Activated CD4-positive, alpha-beta memory T cell treated with anti-CD3 and anti-CD28 coated beads for 36 hours (primary cell): Measurements from ENCODE around the gene EEF2KMT. TPM values are rescaled to one million over a fixed set of nuclear protein-coding genes. Genes with fewer than 3 reads are reported as not detected.
"Not testable (repeated sequence)": the region's sequence is repeated elsewhere in the genome, so short reads cannot be mapped to it uniquely, and the experiment has no call there.

Experiments
- CTCF ChIA-PET: fragments of 350-600 bp; sonication (Branson Sonifier 250); formaldehyde crosslinking; loops from one replicate; lab custom pipeline; 2021; ENCODE audit warnings: antibody characterized with exemption, inconsistent platforms; lab: Charles Lee
- POLR2A ChIA-PET: fragments of 350-600 bp; sonication (Branson Sonifier 250); formaldehyde crosslinking; loops from one replicate; lab custom pipeline; 2021; ENCODE audit warnings: antibody characterized with exemption; lab: Charles Lee
- DNase-seq: peaks from one replicate; pipeline ENCODE4 v3.0.0-alpha.2; 2020
- H3K27ac Mint-ChIP-seq: one replicate; pipeline ENCODE4 v1.8.0; 2021; ENCODE audit warnings: mixed read lengths
- H3K27me3 Mint-ChIP-seq: one replicate; pipeline ENCODE4 v1.8.0; 2021; ENCODE audit warnings: mixed read lengths
- H3K36me3 Mint-ChIP-seq: one replicate; pipeline ENCODE4 v1.8.0; 2021; ENCODE audit warnings: mixed read lengths
- H3K4me1 Mint-ChIP-seq: one replicate; pipeline ENCODE4 v1.8.0; 2021; ENCODE audit warnings: low read depth, mixed read lengths
- H3K4me3 Mint-ChIP-seq: one replicate; pipeline ENCODE4 v1.8.0; 2021; ENCODE audit warnings: mild to moderate bottlenecking, mixed read lengths
- H3K9me3 Mint-ChIP-seq: one replicate; pipeline ENCODE4 v1.8.0; 2021; ENCODE audit warnings: mixed read lengths
- intact Hi-C: fragments of 100-400 bp; cut with micrococcal nuclease; formaldehyde crosslinking; loops from one replicate; pipeline ENCODE4 v1.15.1; 2023
- total RNA-seq, 2 experiments: library from RNA; stranded (reverse); gene quantifications; one replicate each; pipeline ENCODE4 v1.2.3, GENCODE V29; 2021

Gene EEF2KMT
- total RNA-seq, 2 experiments from 2014 or later: 18.4 to 18.8 TPM

DNA sequence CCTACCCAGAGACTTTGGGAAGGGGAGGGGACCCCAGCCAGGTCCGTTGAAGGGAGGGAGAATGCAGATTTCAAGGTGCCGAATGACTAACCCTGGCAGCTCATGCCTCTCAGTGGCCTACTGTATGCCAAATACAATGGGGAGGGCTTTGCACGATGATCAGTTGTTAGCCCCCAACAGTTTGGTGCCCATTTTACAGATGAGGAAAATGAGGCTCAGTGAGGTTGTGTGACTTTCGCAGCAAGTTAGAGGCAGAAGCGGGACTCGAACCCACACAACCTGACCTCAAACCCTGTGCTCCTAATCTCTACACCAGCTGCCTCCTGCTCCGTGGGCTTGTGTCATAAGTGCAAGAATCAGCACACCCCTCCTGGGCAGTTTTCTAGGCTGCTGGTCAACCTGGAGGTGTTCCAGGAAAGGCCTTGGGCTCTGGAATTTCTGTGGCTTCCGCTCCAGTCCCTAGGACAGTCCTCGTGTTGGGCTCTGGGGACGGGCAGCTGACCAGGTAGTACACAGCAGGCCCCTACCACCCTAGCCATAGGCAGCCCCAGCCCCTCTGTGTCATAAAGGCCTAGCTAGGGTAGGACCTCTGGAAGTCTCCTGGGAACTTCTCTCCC lies 52.0 kb downstream of the EEF2KMT start:
- peaks cover 2% of the 10 kb centered on the region for H3K9me3 Mint-ChIP-seq
- ChIA-PET POLR2A (interaction anchor here (1.1 kb wide), 1 partner anchor 11 kb away, joined by 3 read pairs; no protein-coding TSS in a partner anchor), CTCF (no interaction called here)
- H3K36me3 Mint-ChIP-seq: no peaks in the 10 kb centered on the region
- no peak for DNase-seq
- no peak overlapping the region for H3K4me3 Mint-ChIP-seq
- H3K4me1 Mint-ChIP-seq: peaks cover 3% of the 10 kb centered on the region
- no peak overlapping the region for H3K27ac Mint-ChIP-seq
- intact Hi-C loops: no loop called here
- H3K27me3 Mint-ChIP-seq: no peaks in the 10 kb centered on the region

GRCh38 chr16:5044581-5044980 lies 53.0 kb downstream of the EEF2KMT start:
- H3K4me3 Mint-ChIP-seq, H3K36me3 Mint-ChIP-seq, DNase-seq, H3K27me3 Mint-ChIP-seq, H3K27ac Mint-ChIP-seq, intact Hi-C loops, H3K4me1 Mint-ChIP-seq, H3K9me3 Mint-ChIP-seq, CTCF ChIA-PET, POLR2A ChIA-PET: not testable (repeated sequence)

- no peaks in the 10 kb centered on the region for H3K27me3 Mint-ChIP-seq
- peaks cover 3% of the 10 kb centered on the region for H3K4me1 Mint-ChIP-seq
- H3K27ac Mint-ChIP-seq: no peak overlapping the region
- no peaks in the 10 kb centered on the region for H3K9me3 Mint-ChIP-seq
- no peak for DNase-seq
- intact Hi-C loops: no loop called here
- ChIA-PET CTCF (no interaction called here), POLR2A (no interaction called here)
- H3K36me3 Mint-ChIP-seq: no peaks in the 10 kb centered on the region
- no peak overlapping the region for H3K4me3 Mint-ChIP-seq
Observed at GRCh38 chr16:5044011-5044540, 53.5 kb downstream of the EEF2KMT start.

DNA sequence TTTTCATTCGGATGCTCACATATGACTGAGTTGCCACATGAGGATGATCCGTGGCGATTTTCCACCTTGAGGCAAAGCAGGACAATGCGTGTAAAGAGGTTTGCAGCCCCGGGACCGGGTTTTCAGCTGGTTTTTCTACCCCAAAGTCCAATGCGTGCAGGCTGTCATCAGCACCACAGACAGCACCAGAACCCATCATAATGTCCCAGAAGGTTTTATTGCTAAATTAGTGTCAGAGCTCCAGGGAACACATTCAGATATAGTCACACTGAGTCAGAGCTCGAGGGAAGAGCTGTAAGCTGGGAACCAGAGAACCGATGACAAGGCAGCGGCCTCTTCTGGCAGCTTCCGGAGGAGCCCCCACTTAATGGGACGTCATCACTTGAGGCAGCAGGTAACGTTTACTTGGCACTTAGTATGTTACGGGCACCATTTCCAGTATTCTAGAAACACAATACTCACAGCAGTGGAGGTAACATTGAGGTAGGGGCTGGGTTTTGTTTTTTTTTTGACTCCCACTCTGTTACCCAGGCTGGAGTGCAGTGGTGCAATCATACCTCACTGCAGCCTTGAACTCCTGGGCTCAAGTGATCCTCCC lies 54.9 kb downstream of the EEF2KMT start:
- Mint-ChIP-seq H3K36me3 (no peaks in the 10 kb centered on the region), H3K27me3 (no peaks in the 10 kb centered on the region), H3K27ac (no peak overlapping the region), H3K9me3 (no peaks in the 10 kb centered on the region), H3K4me1 (peaks cover 3% of the 10 kb centered on the region), H3K4me3 (no peak overlapping the region)
- no peak for DNase-seq
- intact Hi-C loops: no loop called here
- ChIA-PET POLR2A (no interaction called here), CTCF (no interaction called here)

GRCh38 chr16:5041600-5042133 lies 55.9 kb downstream of the EEF2KMT start:
- CTCF ChIA-PET: no interaction called here
- H3K36me3 Mint-ChIP-seq: no peaks in the 10 kb centered on the region
- H3K9me3 Mint-ChIP-seq: no peaks in the 10 kb centered on the region
- intact Hi-C loops: no loop called here
- peaks cover 3% of the 10 kb centered on the region for H3K4me1 Mint-ChIP-seq
- no peak overlapping the region for H3K27ac Mint-ChIP-seq
- DNase-seq: no peak
- no peak overlapping the region for H3K4me3 Mint-ChIP-seq
- POLR2A ChIA-PET: no interaction called here
- H3K27me3 Mint-ChIP-seq: no peaks in the 10 kb centered on the region

- ChIA-PET CTCF (no interaction called here), POLR2A (no interaction called here)
- Mint-ChIP-seq H3K9me3 (no peaks in the 10 kb centered on the region), H3K4me1 (peaks cover 3% of the 10 kb centered on the region), H3K27me3 (no peaks in the 10 kb centered on the region), H3K27ac (no peak overlapping the region), H3K4me3 (no peak overlapping the region), H3K36me3 (no peaks in the 10 kb centered on the region)
- DNase-seq: no peak
- intact Hi-C loops: no loop called here
Observed at GRCh38 chr16:5040451-5040850, 57.1 kb downstream of the EEF2KMT start.

DNA sequence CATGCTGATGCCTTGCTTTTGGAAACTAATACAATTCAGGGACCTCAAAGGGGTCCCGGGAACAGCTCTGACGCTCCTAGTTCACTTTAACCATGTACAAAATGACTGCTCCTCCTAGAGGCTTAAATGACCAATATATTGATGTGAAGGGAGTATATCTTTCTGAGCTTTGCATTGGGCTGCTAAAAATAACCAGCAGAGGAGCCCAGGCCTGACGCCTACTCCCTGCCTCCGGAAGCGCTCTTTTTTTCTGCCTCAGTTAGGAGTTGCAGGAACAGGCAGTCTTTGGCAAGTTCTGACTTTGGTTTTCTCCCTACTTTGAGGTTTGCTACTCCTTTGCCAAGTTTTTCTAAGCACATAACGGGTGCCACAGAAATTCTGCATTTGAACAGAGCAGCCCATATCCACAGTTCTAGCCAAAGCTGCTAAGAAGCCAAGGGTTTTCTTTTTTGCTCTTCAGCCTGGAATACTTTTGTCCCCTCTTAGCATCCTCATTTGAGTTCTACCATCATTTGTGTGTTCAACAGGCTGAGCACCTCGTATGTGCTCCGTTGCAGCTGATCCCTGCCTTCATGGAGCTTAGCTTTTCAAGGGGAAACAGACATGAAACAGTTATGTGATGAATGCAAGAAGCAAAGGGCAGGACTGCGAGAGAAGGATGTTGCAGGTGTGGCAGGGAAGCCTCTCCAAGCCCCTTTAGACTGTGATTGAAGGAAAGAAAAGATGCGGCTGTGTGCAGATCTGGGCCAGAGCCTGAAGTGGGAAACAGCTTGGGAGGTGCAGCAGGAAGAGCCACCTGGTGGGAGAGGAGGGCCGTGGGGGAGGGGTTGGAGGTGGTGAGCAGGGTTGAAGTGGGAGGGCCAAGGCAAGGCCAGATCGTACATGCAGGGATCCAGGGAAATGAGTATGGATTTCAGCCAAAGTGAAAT lies 61.1 kb downstream of the EEF2KMT start:
- POLR2A ChIA-PET: interaction anchor here (1.0 kb wide), 1 partner anchor 36 kb away, joined by 3 read pairs; no protein-coding TSS in a partner anchor
- CTCF ChIA-PET: no interaction called here
- no peaks in the 10 kb centered on the region for H3K27me3 Mint-ChIP-seq

GRCh38 chr16:5035909-5036227 lies 61.7 kb downstream of the EEF2KMT start:
- ChIA-PET POLR2A (interaction anchor here (1.0 kb wide), 1 partner anchor 37 kb away, joined by 3 read pairs; no protein-coding TSS in a partner anchor), CTCF (no interaction called here)
- H3K27ac Mint-ChIP-seq: no peak overlapping the region
- H3K4me1 Mint-ChIP-seq: peaks cover 20% of the 10 kb centered on the region
- peaks cover 3% of the 10 kb centered on the region for H3K36me3 Mint-ChIP-seq
- H3K4me3 Mint-ChIP-seq: no peak overlapping the region
- H3K27me3 Mint-ChIP-seq: no peaks in the 10 kb centered on the region
- intact Hi-C loops: no loop called here
- H3K9me3 Mint-ChIP-seq: no peaks in the 10 kb centered on the region
- no peak for DNase-seq

More for the DNA sequence above, 61.1 kb downstream of the EEF2KMT start:
- Mint-ChIP-seq H3K9me3 (no peaks in the 10 kb centered on the region), H3K27ac (no peak overlapping the region), H3K4me3 (no peak overlapping the region), H3K36me3 (no peaks in the 10 kb centered on the region), H3K4me1 (peaks cover 23% of the 10 kb centered on the region)
- intact Hi-C loops: no loop called here
- no peak for DNase-seq

Other genes starting within 250 kb of the EEF2KMT start
- gene PPL, start 160.6 kb downstream of the EEF2KMT start, total RNA-seq: under 1 TPM in 1 of 2 experiments, not detected in 1; 0.05 TPM
- under 1 TPM in 1 of 2 experiments, not detected in 1; 0.07 TPM for gene SEC14L5, start 139.5 kb downstream of the EEF2KMT start, total RNA-seq
- gene NAGPA, start 63.9 kb downstream of the EEF2KMT start, total RNA-seq: 1 to 10 TPM; 7.6 to 7.8 TPM
- gene C16orf89, start 31.8 kb downstream of the EEF2KMT start, total RNA-seq: not detected
- gene ALG1, start 26.0 kb downstream of the EEF2KMT start, total RNA-seq: 10 to 100 TPM; 12.8 to 14.1 TPM